HEK293T (cell line): ENCODE results near the gene MOCS2.
A peak's percentile ranks its signal among the peaks of the same experiment; 100 is the strongest.

ENCODE experiments used
- CTCF ChIA-PET: fragments of 350-600 bp; formaldehyde crosslinking; extraction: SDS; loops from one replicate; lab custom pipeline; 2021; ENCODE audit warnings: antibody characterized with exemption, inconsistent platforms; lab: Yijun Ruan, JAX
- POLR2A ChIA-PET: fragments of 350-600 bp; formaldehyde crosslinking; extraction: SDS; loops from one replicate; lab custom pipeline; 2020; ENCODE audit warnings: antibody characterized with exemption, inconsistent platforms; lab: Yijun Ruan, JAX
- DNase-seq: peaks from one replicate; pipeline ENCODE4 v3.0.0; 2012; ENCODE audit warnings: mixed read lengths; ENCODE audit errors: extremely low spot score
- ARNT ChIP-seq: fragments of 450-650 bp; IDR thresholded peaks from 2 replicates; pipeline ENCODE4 v1.6.1; 2017; ENCODE audit warnings: mild to moderate bottlenecking
- BHLHE40 ChIP-seq: fragments of 450-650 bp; IDR thresholded peaks from 2 replicates; pipeline ENCODE4 v1.6.1; 2016; ENCODE audit warnings: mild to moderate bottlenecking, moderate library complexity, borderline replicate concordance
- CTBP1 ChIP-seq: fragments of 450-650 bp; IDR thresholded peaks from 2 replicates; pipeline ENCODE4 v1.6.1; 2016; ENCODE audit warnings: borderline replicate concordance
- ELF4 ChIP-seq: fragments of 450-650 bp; IDR thresholded peaks from 2 replicates; pipeline ENCODE4 v1.6.1; 2017; ENCODE audit warnings: antibody characterized with exemption
- FOXA1 ChIP-seq: fragments of 450-650 bp; IDR thresholded peaks from 2 replicates; pipeline ENCODE4 v1.6.1; 2016; ENCODE audit warnings: mild to moderate bottlenecking
- FOXK2 ChIP-seq: fragments of 450-650 bp; IDR thresholded peaks from 2 replicates; pipeline ENCODE4 v1.6.1; 2016; ENCODE audit warnings: mild to moderate bottlenecking
- FOXM1 ChIP-seq: fragments of 450-650 bp; IDR thresholded peaks from 2 replicates; pipeline ENCODE4 v1.6.1; 2017; ENCODE audit warnings: mild to moderate bottlenecking, borderline replicate concordance
- HDGF ChIP-seq: fragments of 450-650 bp; IDR thresholded peaks from 2 replicates; pipeline ENCODE4 v1.6.1; 2017; ENCODE audit warnings: antibody characterized with exemption, borderline replicate concordance
- L3MBTL2 ChIP-seq: fragments of 450-650 bp; conservative IDR thresholded peaks from 2 replicates; pipeline ENCODE4 v1.6.1; 2016; ENCODE audit warnings: mild to moderate bottlenecking
- LEF1 ChIP-seq: fragments of 450-650 bp; IDR thresholded peaks from 2 replicates; pipeline ENCODE4 v1.6.1; 2017; ENCODE audit warnings: mild to moderate bottlenecking, borderline replicate concordance
- NFRKB ChIP-seq: fragments of 450-650 bp; IDR thresholded peaks from 2 replicates; pipeline ENCODE4 v1.6.1; 2016; ENCODE audit warnings: mild to moderate bottlenecking, moderate library complexity
- PKNOX1 ChIP-seq: fragments of 450-650 bp; IDR thresholded peaks from 2 replicates; pipeline ENCODE4 v1.6.1; 2016
- SP1 ChIP-seq: fragments of 450-650 bp; IDR thresholded peaks from 2 replicates; pipeline ENCODE4 v1.6.1; 2017
- SUZ12 ChIP-seq: fragments of 450-650 bp; IDR thresholded peaks from 2 replicates; pipeline ENCODE4 v1.6.1; 2016; ENCODE audit warnings: mild to moderate bottlenecking
- TARDBP ChIP-seq: fragments of 450-650 bp; IDR thresholded peaks from 2 replicates; pipeline ENCODE4 v1.6.1; 2016
- ZNF384 ChIP-seq: fragments of 450-650 bp; IDR thresholded peaks from 2 replicates; pipeline ENCODE4 v1.6.1; 2016

The MOCS2 gene

GRCh38 chr5:53109443-53110127 lies at the start of gene MOCS2:
Gene MOCS2, minus strand, starts transcription at chr5:53109757. Its CDS starts 2,583 bp downstream, at chr5:53107174.
- DNase-seq: peak; percentile 97
- POLR2A ChIA-PET: interaction anchor here (0.5 to 1.7 kb wide), 14 partner anchors 9 to 368 kb away, joined by 3 to 14 read pairs (median 4); no protein-coding TSS in a partner anchor
- CTCF ChIA-PET: interaction anchor here (1.0 kb wide), 1 partner anchor 13 kb away, joined by 3 read pairs; no protein-coding TSS in a partner anchor
- peak; percentile 17; the same call in 1 of the 2 replicates for TF ChIP-seq ELF4
- no peak for TF ChIP-seq FOXK2
- TF ChIP-seq NFRKB: no peak
- no peak for TF ChIP-seq CTBP1
- peak; percentile 52 for TF ChIP-seq L3MBTL2

- no peak for DNase-seq
- POLR2A ChIA-PET: no interaction called here
- TF ChIP-seq PKNOX1 (no peak), ZNF384 (no peak), FOXK2 (no peak), SP1 (no peak), FOXA1 (no peak), SUZ12 (no peak), FOXM1 (no peak), TARDBP (no peak), ELF4 (no peak), HDGF (no peak)
- CTCF ChIA-PET: no interaction called here
These were observed 42.3 kb upstream of the MOCS2 start for GRCh38 chr5:53151713-53152458.

- ChIA-PET CTCF (no interaction called here), POLR2A (no interaction called here)
- DNase-seq: no peak
- TF ChIP-seq FOXA1 (no peak), BHLHE40 (no peak), NFRKB (no peak), CTBP1 (no peak), TARDBP (no peak), LEF1 (no peak), ELF4 (no peak), SUZ12 (no peak), SP1 (no peak), FOXM1 (no peak), L3MBTL2 (no peak)
These were observed 23.5 kb upstream of the MOCS2 start for GRCh38 chr5:53133020-53133419.

- no peak for TF ChIP-seq FOXM1
- no peak for TF ChIP-seq FOXA1
- TF ChIP-seq L3MBTL2: no peak
- TF ChIP-seq ZNF384: no peak
- TF ChIP-seq BHLHE40: no peak
- TF ChIP-seq CTBP1: no peak
- TF ChIP-seq HDGF: no peak
- no peak for TF ChIP-seq SP1
- no peak for TF ChIP-seq ARNT
- TF ChIP-seq TARDBP: no peak
- no peak for TF ChIP-seq LEF1
- TF ChIP-seq FOXK2: no peak
- no peak for TF ChIP-seq NFRKB
- TF ChIP-seq SUZ12: no peak
- no peak for TF ChIP-seq PKNOX1
- no peak for TF ChIP-seq ELF4
- CTCF ChIA-PET: no interaction called here
- no peak for DNase-seq
- POLR2A ChIA-PET: no interaction called here
These were observed 20.7 kb upstream of the MOCS2 start for GRCh38 chr5:53130266-53130665.

GRCh38 chr5:53128481-53128880 lies 18.9 kb upstream of the MOCS2 start:
- TF ChIP-seq FOXA1 (no peak), PKNOX1 (peak; percentile 30; the same call in 1 of the 2 replicates), BHLHE40 (no peak)
- ChIA-PET CTCF (no interaction called here), POLR2A (no interaction called here)
- no peak for DNase-seq

- CTCF ChIA-PET: no interaction called here
- no peak for DNase-seq
- TF ChIP-seq PKNOX1 (no peak), FOXA1 (no peak), SUZ12 (no peak), ARNT (no peak), SP1 (no peak), FOXM1 (no peak), ZNF384 (no peak), HDGF (no peak), TARDBP (no peak)
- POLR2A ChIA-PET: no interaction called here
These were observed 17.6 kb upstream of the MOCS2 start for GRCh38 chr5:53127107-53127506.
